CD14-positive monocyte (primary cell): ENCODE results near the gene MAP2K5. TPM values are rescaled to one million over a fixed set of nuclear protein-coding genes. Genes with fewer than 3 reads are reported as not detected.

ENCODE experiments used
- DNase-seq, 3 donors: peaks; one replicate each; pipeline ENCODE4 v3.0.0-alpha.2; 2011 to 2022
- H2AFZ ChIP-seq: 2 replicates; pipeline ENCODE4 v1.6.0; 2012; ENCODE audit warnings: mild to moderate bottlenecking, low read depth, low read length, inconsistent platforms; ENCODE audit not compliant: insufficient read depth, poor library complexity, severe bottlenecking
- H3K27ac ChIP-seq, 2 donors: 1 replicate in 1 of 2; 2 replicates in 1 of 2; pipeline ENCODE4 v1.5.1; 2012 to 2013; ENCODE audit warnings: low read length in 2 of 2, control low read depth in 1 of 2, inconsistent platforms in 1 of 2, low read depth in 1 of 2, mild to moderate bottlenecking in 1 of 2
- H3K27me3 ChIP-seq, 2 donors: one replicate each; pipeline versions ENCODE4 v1.6.0 to v1.6.1; 2011 to 2013; ENCODE audit warnings: low read length in 2 of 2; ENCODE audit not compliant: control insufficient read depth in 2 of 2, insufficient read depth in 2 of 2
- H3K36me3 ChIP-seq, 2 donors: replicated peaks in 1 of 2; 1 replicate in 1 of 2; 2 replicates in 1 of 2; pipeline versions ENCODE4 v1.5.1 to v1.6.1; 2012 to 2013; ENCODE audit warnings: low read length in 2 of 2, control low read depth in 1 of 2, inconsistent platforms in 1 of 2, mild to moderate bottlenecking in 1 of 2; ENCODE audit not compliant: insufficient read depth in 2 of 2, control insufficient read depth in 1 of 2
- H3K4me1 ChIP-seq, 2 donors: 1 replicate in 1 of 2; 2 replicates in 1 of 2; pipeline versions ENCODE4 v1.5.1 to v1.6.1; 2012 to 2013; ENCODE audit warnings: low read length in 2 of 2, control low read depth in 1 of 2, inconsistent platforms in 1 of 2, mild to moderate bottlenecking in 1 of 2, moderate library complexity in 1 of 2; ENCODE audit not compliant: insufficient read depth in 2 of 2, control insufficient read depth in 1 of 2
- H3K4me2 ChIP-seq: replicated peaks from 2 replicates; pipeline ENCODE3; 2012; ENCODE audit warnings: low read length, moderate library complexity, mild to moderate bottlenecking; ENCODE audit not compliant: poor library complexity, severe bottlenecking; ENCODE audit errors: extremely low read depth
- H3K4me3 ChIP-seq, 3 experiments: fragments of 200-600 bp in 1 of 3; sonication (generic) in 1 of 3; replicated peaks in 1 of 3; 1 replicate in 2 of 3; 2 replicates in 1 of 3; pipeline ENCODE4 v1.5.1; 2011 to 2013; ENCODE audit warnings: low read length in 3 of 3, mild to moderate bottlenecking in 3 of 3, control low read depth in 2 of 3, low read depth in 2 of 3, inconsistent platforms in 1 of 3, moderate library complexity in 1 of 3
- H3K79me2 ChIP-seq: 2 replicates; pipeline ENCODE4 v1.6.0; 2012; ENCODE audit warnings: mild to moderate bottlenecking, control low read depth, inconsistent platforms, low read length, moderate library complexity; ENCODE audit not compliant: insufficient read depth
- H3K9ac ChIP-seq: 2 replicates; pipeline ENCODE4 v1.6.0; 2017; ENCODE audit warnings: low read length, mild to moderate bottlenecking; ENCODE audit not compliant: insufficient read depth, poor library complexity, severe bottlenecking
- H3K9me3 ChIP-seq, 2 donors: replicated peaks in 1 of 2; 1 replicate in 1 of 2; 2 replicates in 1 of 2; pipeline versions ENCODE4 v1.5.1 to v1.6.1; 2012 to 2013; ENCODE audit warnings: low read length in 2 of 2, control low read depth in 1 of 2; ENCODE audit not compliant: control insufficient read depth in 1 of 2, insufficient read depth in 1 of 2
- H4K20me1 ChIP-seq: 2 replicates; pipeline ENCODE4 v1.6.0; 2012; ENCODE audit warnings: mild to moderate bottlenecking, low read length, control low read depth, moderate library complexity; ENCODE audit not compliant: insufficient read depth
- H3K27ac Mint-ChIP-seq, 7 donors: one replicate each; pipeline ENCODE4 v1.8.0; 2020; ENCODE audit warnings: mild to moderate bottlenecking in 7 of 7, mixed read lengths in 7 of 7, moderate library complexity in 6 of 7, inconsistent platforms in 2 of 7
- H3K27me3 Mint-ChIP-seq, 3 donors: one replicate each; pipeline ENCODE4 v1.8.0; 2021 to 2022; ENCODE audit warnings: low read depth in 3 of 3, mild to moderate bottlenecking in 3 of 3, mixed read lengths in 3 of 3, moderate library complexity in 3 of 3, inconsistent platforms in 1 of 3
- H3K36me3 Mint-ChIP-seq, 2 donors: one replicate each; pipeline ENCODE4 v1.8.0; 2020; ENCODE audit warnings: mixed read lengths in 2 of 2, inconsistent platforms in 1 of 2, mild to moderate bottlenecking in 1 of 2
- H3K4me1 Mint-ChIP-seq: one replicate; pipeline ENCODE4 v1.8.0; 2020; ENCODE audit warnings: mild to moderate bottlenecking, mixed read lengths
- H3K4me3 Mint-ChIP-seq, 2 donors: one replicate each; pipeline ENCODE4 v1.8.0; 2020; ENCODE audit warnings: mild to moderate bottlenecking in 2 of 2, mixed read lengths in 2 of 2, moderate library complexity in 1 of 2
- H3K9me3 Mint-ChIP-seq, 7 donors: one replicate each; pipeline ENCODE4 v1.8.0; 2020 to 2022; ENCODE audit warnings: mixed read lengths in 7 of 7, mild to moderate bottlenecking in 6 of 7, moderate library complexity in 6 of 7, inconsistent platforms in 2 of 7
- WGBS: methylation state at CpG from one replicate; pipeline ENCODE4 v1.1.5; 2013; ENCODE audit warnings: missing lambda C conversion rate; ENCODE audit not compliant: insufficient coverage; 5-methylcytosine and 5-hydroxymethylcytosine counted together
- intact Hi-C, 2 donors: fragments of 100-400 bp; cut with micrococcal nuclease; formaldehyde crosslinking; loops; one replicate each; pipeline versions ENCODE4 v1.15.0 to v1.15.1; 2023
- polyA plus RNA-seq, 3 donors: library from polyadenylated mRNA; depleted of rRNA in 1 of 3; unstranded in 2 of 3; stranded (reverse) in 1 of 3; fragments of 300-500 nt in 2 of 3; fragments of >200 nt in 1 of 3; fragmentation: Illumina TruSeq in 2 of 3; gene quantifications; 1 replicate in 2 of 3; 2 replicates in 1 of 3; pipeline ENCODE4 v1.2.3, GENCODE V29; 2012 to 2021
- TF ChIP-seq, protein P1 (sequence below): fragments of 200-600 bp; IDR thresholded peaks from one replicate; pipeline ENCODE4 v1.8.0; 2022; ENCODE audit warnings: antibody characterized with exemption, mild to moderate bottlenecking

The MAP2K5 gene
- polyA plus RNA-seq, 3 donors: 10.2 to 11.3 (median 10.6) TPM

DNA sequence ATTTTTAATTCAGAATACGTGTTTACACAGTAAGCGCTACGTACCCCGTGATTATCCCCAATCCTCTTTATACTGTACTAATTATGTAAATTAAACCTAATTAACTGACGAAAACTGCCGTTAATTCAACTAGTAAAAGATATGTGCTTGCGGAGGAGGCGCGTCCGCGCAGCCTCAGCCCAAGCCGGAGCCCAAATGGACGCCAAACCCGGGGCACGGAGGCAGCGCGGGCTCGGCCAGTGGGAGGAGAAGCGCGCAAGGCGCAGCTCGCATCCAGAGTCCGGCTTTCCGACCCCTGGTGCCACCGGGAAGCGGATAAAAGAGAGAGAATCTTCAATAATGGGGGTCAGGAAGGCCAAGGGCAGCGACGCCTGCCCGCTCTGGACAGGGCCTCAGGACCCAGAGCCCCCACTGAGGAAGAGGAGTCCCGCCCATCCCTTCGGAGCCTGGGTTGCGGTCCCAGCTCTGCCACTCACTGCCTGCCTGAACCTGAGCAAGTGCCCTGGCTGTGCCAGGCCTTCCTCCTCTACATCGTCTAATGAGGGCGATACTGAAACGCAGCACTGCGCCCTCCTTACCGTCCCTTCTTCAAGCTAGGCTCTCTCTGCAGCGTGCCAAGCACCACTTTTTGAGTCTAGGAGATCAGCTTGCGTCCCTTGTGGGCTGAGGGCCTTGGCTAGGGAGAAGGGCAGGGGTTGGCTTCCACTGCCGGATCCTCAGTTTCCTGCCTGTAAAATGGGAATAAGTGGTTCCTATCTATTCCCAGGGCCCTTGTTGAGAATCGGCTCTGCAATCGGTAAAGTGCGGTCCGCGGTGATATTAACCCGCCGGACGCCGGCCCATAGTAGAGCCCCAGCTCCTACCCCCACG, 277.9 kb downstream of the MAP2K5 start:
- peaks cover 11 to 19% of the 10 kb centered on the region in 2 donors for H3K36me3 Mint-ChIP-seq
- no peaks in the 10 kb centered on the region for H3K36me3 ChIP-seq
- intact Hi-C loops: no loop called here
- H3K79me2 ChIP-seq: no peaks in the 10 kb centered on the region
- H3K4me3 Mint-ChIP-seq: peak overlapping the region in 1 of 2 donors; percentile 86
- H3K4me1 Mint-ChIP-seq: peaks cover 33% of the 10 kb centered on the region
- peaks cover 71 to 81% of the 10 kb centered on the region in 2 donors for H3K27me3 ChIP-seq
- no peak overlapping the region for H3K27ac ChIP-seq
- TF ChIP-seq, protein P1, sequence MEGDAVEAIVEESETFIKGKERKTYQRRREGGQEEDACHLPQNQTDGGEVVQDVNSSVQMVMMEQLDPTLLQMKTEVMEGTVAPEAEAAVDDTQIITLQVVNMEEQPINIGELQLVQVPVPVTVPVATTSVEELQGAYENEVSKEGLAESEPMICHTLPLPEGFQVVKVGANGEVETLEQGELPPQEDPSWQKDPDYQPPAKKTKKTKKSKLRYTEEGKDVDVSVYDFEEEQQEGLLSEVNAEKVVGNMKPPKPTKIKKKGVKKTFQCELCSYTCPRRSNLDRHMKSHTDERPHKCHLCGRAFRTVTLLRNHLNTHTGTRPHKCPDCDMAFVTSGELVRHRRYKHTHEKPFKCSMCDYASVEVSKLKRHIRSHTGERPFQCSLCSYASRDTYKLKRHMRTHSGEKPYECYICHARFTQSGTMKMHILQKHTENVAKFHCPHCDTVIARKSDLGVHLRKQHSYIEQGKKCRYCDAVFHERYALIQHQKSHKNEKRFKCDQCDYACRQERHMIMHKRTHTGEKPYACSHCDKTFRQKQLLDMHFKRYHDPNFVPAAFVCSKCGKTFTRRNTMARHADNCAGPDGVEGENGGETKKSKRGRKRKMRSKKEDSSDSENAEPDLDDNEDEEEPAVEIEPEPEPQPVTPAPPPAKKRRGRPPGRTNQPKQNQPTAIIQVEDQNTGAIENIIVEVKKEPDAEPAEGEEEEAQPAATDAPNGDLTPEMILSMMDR: no peak
- no peak overlapping the region for H3K4me3 ChIP-seq
- no peak overlapping the region for H2AFZ ChIP-seq
- H3K4me2 ChIP-seq: no peak overlapping the region
- peaks cover 0 to 27% (median 18%) of the 10 kb centered on the region in 7 donors for H3K9me3 Mint-ChIP-seq
- no peak overlapping the region for H3K9ac ChIP-seq
- peaks cover 79 to 89% (median 82%) of the 10 kb centered on the region in 3 donors for H3K27me3 Mint-ChIP-seq
- WGBS: 14% methylated on average over 41 of the region's 50 CpGs
- H3K9me3 ChIP-seq: peaks cover 16 to 44% of the 10 kb centered on the region in 2 donors
- no peak for DNase-seq
- no peaks in the 10 kb centered on the region for H4K20me1 ChIP-seq
- H3K27ac Mint-ChIP-seq: no peak overlapping the region
- H3K4me1 ChIP-seq: peaks cover 14 to 27% of the 10 kb centered on the region in 2 donors

DNA sequence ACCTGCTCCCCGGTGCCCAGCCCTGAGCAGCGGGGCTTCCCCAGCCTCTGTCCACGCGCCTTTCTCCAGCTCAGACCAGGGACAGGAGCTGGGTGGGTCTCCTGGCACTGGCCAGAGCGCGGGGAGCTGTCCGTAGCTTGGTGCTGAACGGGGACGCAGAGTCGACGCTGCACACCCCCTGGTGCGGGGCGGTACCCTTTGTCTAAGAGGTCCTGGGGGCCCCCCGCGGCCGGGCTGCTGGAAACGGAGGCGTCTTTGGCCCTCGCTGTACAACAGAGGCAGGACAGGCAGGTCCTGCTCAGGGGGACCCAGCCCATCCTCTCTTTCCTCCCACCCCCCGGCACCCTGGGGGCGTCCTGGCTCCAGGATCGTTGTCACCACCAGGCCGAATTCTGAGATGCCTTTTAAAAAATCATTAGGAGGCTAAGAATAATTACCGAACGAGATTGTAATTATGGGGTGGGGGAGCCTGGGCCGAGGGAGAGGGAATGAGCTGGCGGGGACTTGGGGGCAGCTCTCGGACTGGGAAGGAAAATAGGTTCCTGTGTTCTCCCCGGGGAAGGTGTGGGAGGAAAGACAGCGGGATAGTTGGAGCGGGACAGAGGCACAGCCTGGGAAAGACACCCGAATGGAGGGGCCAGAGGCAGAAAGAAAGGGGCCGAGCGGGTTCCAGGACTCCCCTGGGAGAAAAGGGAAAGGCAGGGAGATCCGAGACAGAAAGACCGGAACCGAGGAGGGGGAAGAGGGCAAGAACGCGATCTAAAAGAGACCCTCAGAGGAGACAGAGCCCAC, 278.7 kb downstream of the MAP2K5 start:
- no peak overlapping the region for H3K4me3 ChIP-seq
- no peaks in the 10 kb centered on the region for H4K20me1 ChIP-seq
- Mint-ChIP-seq H3K36me3 (peaks cover 14 to 21% of the 10 kb centered on the region in 2 donors), H3K27me3 (peaks cover 84 to 93% (median 86%) of the 10 kb centered on the region in 3 donors), H3K4me1 (peaks cover 41% of the 10 kb centered on the region), H3K27ac (no peak overlapping the region), H3K9me3 (peaks cover 0 to 31% (median 26%) of the 10 kb centered on the region in 7 donors), H3K4me3 (peak overlapping the region; percentile 1 to 86)
- H3K4me1 ChIP-seq: peaks cover 22 to 35% of the 10 kb centered on the region in 2 donors
- no peak overlapping the region for H3K27ac ChIP-seq
- H2AFZ ChIP-seq: no peak overlapping the region
- no peaks in the 10 kb centered on the region for H3K79me2 ChIP-seq
- no peak overlapping the region for H3K9ac ChIP-seq
- no peak overlapping the region for H3K4me2 ChIP-seq
- H3K9me3 ChIP-seq: peaks cover 16 to 45% of the 10 kb centered on the region in 2 donors
- DNase-seq: no peak
- intact Hi-C loops: no loop called here
- 3% methylated on average over 37 of the region's 39 CpGs for whole genome bisulfite sequencing
- peaks cover 77 to 90% of the 10 kb centered on the region in 2 donors for H3K27me3 ChIP-seq
- TF ChIP-seq, protein P1: no peak
- H3K36me3 ChIP-seq: no peaks in the 10 kb centered on the region
